K562 (cell line): Measurements from ENCODE around the gene FOSL1. TPM values are rescaled to one million over a fixed set of nuclear protein-coding genes. Genes with fewer than 3 reads are reported as not detected.

Experiments
- GABPA ChIP-seq: fragments of 200-800 bp; sonication (Bioruptor generic); conservative IDR thresholded peaks from 2 replicates; pipeline ENCODE4 v1.6.1; 2016; ENCODE audit warnings: low read depth, missing genetic modification characterization, missing compliant biosample characterization
- KDM2B ChIP-seq: fragments of 250-450 bp; sonication (Bioruptor Pico); IDR thresholded peaks from 2 replicates; pipeline ENCODE4 v1.8.0; 2021; ENCODE audit warnings: mild to moderate bottlenecking, moderate library complexity
- MAZ ChIP-seq, 2 experiments: fragments of 450-650 bp in 1 of 2; sonication (generic) in 1 of 2; formaldehyde crosslinking; IDR thresholded peaks in 1 of 2; conservative IDR thresholded peaks in 1 of 2; 2 replicates each; pipeline versions ENCODE4 v1.4.0 to v1.5.0; 2020; ENCODE audit warnings: mild to moderate bottlenecking in 1 of 2, missing genetic modification reagents in 1 of 2
- NFE2L1 ChIP-seq: fragments of 450-650 bp; IDR thresholded peaks from 2 replicates; pipeline ENCODE4 v1.6.1; 2016; ENCODE audit warnings: missing genetic modification characterization, low read depth, mild to moderate bottlenecking, missing compliant biosample characterization, moderate library complexity, borderline replicate concordance
- PHF21A ChIP-seq: fragments of 450-650 bp; IDR thresholded peaks from 2 replicates; pipeline ENCODE4 v1.6.1; 2017; ENCODE audit warnings: low read depth, borderline replicate concordance
- TBL1XR1 ChIP-seq, 2 experiments: IDR thresholded peaks; 2 replicates each; pipeline ENCODE4 v1.6.1; 2012; ENCODE audit warnings: improper control_type of control experiment in 2 of 2, low read length in 2 of 2, mild to moderate bottlenecking in 1 of 2
- ZBED1 ChIP-seq: IDR thresholded peaks from 2 replicates; pipeline ENCODE4 v1.6.1; 2014
- ZNF41 ChIP-seq: fragments of 250-450 bp; sonication (Bioruptor Pico); conservative IDR thresholded peaks from 2 replicates; pipeline ENCODE4 v1.4.0; 2020; ENCODE audit warnings: mild to moderate bottlenecking
- polyA plus RNA-seq, 8 experiments: library from polyadenylated mRNA; depleted of rRNA in 4 of 8; stranded (reverse) in 5 of 8; unstranded in 3 of 8; fragments of >200 nt; fragmentation: Nextera tagmentation in 2 of 8; fragmentation: Illumina TruSeq in 1 of 8; extraction: Ambion mirVana in 2 of 8; extraction: Trizol in 1 of 8; gene quantifications; 2 replicates each; pipeline versions ENCODE4 v1.2.1 to v1.2.3, GENCODE V29; 2011 to 2014; ENCODE audit warnings: inconsistent platforms in 1 of 8, missing spikeins in 1 of 8
- total RNA-seq, 7 experiments: library from RNA; depleted of rRNA in 6 of 7; stranded (reverse); fragments of >200 nt in 6 of 7; fragmentation: Illumina TruSeq in 2 of 7; extraction: Trizol in 2 of 7; gene quantifications; 2 replicates each; pipeline versions ENCODE4 v1.2.1 to v1.2.3, GENCODE V29; 2011 to 2021; ENCODE audit warnings: low replicate concordance in 1 of 7
- TF ChIP-seq, protein P1 (sequence below): conservative IDR thresholded peaks from 2 replicates; pipeline ENCODE4 v1.6.1; 2011; ENCODE audit warnings: low read depth, mild to moderate bottlenecking, low read length; ENCODE audit not compliant: control insufficient read depth
- TF ChIP-seq, protein P2 (sequence below): sonication (generic); formaldehyde crosslinking; IDR thresholded peaks from 2 replicates; pipeline ENCODE4 v1.8.1; 2023; ENCODE audit warnings: mild to moderate bottlenecking, missing genetic modification reagents
- TF ChIP-seq, protein P3 (sequence below), 2 experiments: fragments of 450-650 bp in 1 of 2; IDR thresholded peaks; 2 replicates each; pipeline ENCODE4 v1.6.1; 2011 to 2017; ENCODE audit warnings: low read depth in 2 of 2, antibody characterized with exemption in 1 of 2, borderline replicate concordance in 1 of 2, low read length in 1 of 2, mild to moderate bottlenecking in 1 of 2, mixed read lengths in 1 of 2; ENCODE audit not compliant: control insufficient read depth in 1 of 2
- TF ChIP-seq, protein P4 (sequence below): sonication (generic); formaldehyde crosslinking; IDR thresholded peaks from 2 replicates; pipeline ENCODE4 v1.8.1; 2023; ENCODE audit warnings: mild to moderate bottlenecking, missing genetic modification reagents, moderate library complexity
- TF ChIP-seq, protein P5 (sequence below): sonication (generic); formaldehyde crosslinking; IDR thresholded peaks from 2 replicates; pipeline ENCODE4 v1.8.0; 2022; ENCODE audit warnings: missing genetic modification reagents, mild to moderate bottlenecking, moderate library complexity, borderline replicate concordance
- TF ChIP-seq, protein P6 (sequence below), 2 experiments: fragments of 150-350 bp in 1 of 2; IDR thresholded peaks; 2 replicates each; pipeline ENCODE4 v1.6.1; 2012 to 2016; ENCODE audit warnings: low read depth in 2 of 2, low read length in 2 of 2, mild to moderate bottlenecking in 1 of 2, moderate library complexity in 1 of 2

The FOSL1 gene
- total and polyA plus RNA-seq, 9 of the 15 experiments (the other 6 are each of a cell fraction or from before 2014, with no cell fraction given): 3.5 to 39.6 (median 10.0) TPM

DNA sequence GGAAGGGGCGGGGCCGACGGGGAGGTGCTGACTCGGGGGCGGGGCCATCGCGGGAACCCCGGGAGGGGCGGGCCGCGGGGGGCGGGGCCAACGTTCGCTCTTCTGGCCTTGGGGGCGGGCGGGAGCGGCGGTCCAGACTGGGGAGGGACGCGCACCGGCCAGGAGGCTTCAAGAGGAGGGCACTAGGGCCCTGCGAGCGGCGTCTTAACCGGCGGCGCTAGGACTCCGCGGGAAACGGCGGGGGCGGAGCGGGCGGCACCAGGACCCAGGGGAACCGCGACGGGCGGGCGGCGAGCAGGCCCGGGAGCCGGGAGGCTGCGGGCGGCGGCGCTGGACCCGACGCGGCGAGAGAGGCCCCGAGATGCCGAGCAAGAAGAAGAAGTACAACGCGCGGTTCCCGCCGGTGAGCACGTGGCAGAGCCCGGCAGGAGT is 19.0 kb upstream of the FOSL1 start, which contains the start of gene DRAP1 (continued):
- TF ChIP-seq MAZ (CRISPR knock-in tag; conservative IDR thresholded peaks at IDR 0.05 in 1 of 2, IDR thresholded peaks at IDR 0.05 in 1 of 2) (peak; percentile 100), TBL1XR1 (IDR thresholded peaks at IDR 0.05; ENCODE audit: low read length in 2 of 2) (peak; percentile 54 to 70; a peak in 2 of 4 replicates), ZBED1 (peak; percentile 68; the same call in 1 of the 2 replicates), GABPA (tag) (peak; percentile 75), KDM2B (peak; percentile 65; the same call in 1 of the 2 replicates), NFE2L1 (no peak), PHF21A (no peak), ZNF41 (CRISPR knock-in tag) (no peak)
- TF ChIP-seq, protein P1, sequence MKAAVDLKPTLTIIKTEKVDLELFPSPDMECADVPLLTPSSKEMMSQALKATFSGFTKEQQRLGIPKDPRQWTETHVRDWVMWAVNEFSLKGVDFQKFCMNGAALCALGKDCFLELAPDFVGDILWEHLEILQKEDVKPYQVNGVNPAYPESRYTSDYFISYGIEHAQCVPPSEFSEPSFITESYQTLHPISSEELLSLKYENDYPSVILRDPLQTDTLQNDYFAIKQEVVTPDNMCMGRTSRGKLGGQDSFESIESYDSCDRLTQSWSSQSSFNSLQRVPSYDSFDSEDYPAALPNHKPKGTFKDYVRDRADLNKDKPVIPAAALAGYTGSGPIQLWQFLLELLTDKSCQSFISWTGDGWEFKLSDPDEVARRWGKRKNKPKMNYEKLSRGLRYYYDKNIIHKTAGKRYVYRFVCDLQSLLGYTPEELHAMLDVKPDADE: peak; percentile 56; the same call in 1 of the 2 replicates
- TF ChIP-seq, protein P2, sequence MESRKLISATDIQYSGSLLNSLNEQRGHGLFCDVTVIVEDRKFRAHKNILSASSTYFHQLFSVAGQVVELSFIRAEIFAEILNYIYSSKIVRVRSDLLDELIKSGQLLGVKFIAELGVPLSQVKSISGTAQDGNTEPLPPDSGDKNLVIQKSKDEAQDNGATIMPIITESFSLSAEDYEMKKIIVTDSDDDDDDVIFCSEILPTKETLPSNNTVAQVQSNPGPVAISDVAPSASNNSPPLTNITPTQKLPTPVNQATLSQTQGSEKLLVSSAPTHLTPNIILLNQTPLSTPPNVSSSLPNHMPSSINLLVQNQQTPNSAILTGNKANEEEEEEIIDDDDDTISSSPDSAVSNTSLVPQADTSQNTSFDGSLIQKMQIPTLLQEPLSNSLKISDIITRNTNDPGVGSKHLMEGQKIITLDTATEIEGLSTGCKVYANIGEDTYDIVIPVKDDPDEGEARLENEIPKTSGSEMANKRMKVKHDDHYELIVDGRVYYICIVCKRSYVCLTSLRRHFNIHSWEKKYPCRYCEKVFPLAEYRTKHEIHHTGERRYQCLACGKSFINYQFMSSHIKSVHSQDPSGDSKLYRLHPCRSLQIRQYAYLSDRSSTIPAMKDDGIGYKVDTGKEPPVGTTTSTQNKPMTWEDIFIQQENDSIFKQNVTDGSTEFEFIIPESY (CRISPR knock-in tag): peak; percentile 90
- TF ChIP-seq, protein P3, sequence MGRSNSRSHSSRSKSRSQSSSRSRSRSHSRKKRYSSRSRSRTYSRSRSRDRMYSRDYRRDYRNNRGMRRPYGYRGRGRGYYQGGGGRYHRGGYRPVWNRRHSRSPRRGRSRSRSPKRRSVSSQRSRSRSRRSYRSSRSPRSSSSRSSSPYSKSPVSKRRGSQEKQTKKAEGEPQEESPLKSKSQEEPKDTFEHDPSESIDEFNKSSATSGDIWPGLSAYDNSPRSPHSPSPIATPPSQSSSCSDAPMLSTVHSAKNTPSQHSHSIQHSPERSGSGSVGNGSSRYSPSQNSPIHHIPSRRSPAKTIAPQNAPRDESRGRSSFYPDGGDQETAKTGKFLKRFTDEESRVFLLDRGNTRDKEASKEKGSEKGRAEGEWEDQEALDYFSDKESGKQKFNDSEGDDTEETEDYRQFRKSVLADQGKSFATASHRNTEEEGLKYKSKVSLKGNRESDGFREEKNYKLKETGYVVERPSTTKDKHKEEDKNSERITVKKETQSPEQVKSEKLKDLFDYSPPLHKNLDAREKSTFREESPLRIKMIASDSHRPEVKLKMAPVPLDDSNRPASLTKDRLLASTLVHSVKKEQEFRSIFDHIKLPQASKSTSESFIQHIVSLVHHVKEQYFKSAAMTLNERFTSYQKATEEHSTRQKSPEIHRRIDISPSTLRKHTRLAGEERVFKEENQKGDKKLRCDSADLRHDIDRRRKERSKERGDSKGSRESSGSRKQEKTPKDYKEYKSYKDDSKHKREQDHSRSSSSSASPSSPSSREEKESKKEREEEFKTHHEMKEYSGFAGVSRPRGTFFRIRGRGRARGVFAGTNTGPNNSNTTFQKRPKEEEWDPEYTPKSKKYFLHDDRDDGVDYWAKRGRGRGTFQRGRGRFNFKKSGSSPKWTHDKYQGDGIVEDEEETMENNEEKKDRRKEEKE (IDR thresholded peaks at IDR 0.05; ENCODE audit: borderline replicate concordance in 1 of 2, control insufficient read depth in 1 of 2, low read depth in 2 of 2, low read length in 1 of 2): peak in 1 of 2 experiments; percentile 85; a peak in 1 of 4 replicates
- TF ChIP-seq, protein P4, sequence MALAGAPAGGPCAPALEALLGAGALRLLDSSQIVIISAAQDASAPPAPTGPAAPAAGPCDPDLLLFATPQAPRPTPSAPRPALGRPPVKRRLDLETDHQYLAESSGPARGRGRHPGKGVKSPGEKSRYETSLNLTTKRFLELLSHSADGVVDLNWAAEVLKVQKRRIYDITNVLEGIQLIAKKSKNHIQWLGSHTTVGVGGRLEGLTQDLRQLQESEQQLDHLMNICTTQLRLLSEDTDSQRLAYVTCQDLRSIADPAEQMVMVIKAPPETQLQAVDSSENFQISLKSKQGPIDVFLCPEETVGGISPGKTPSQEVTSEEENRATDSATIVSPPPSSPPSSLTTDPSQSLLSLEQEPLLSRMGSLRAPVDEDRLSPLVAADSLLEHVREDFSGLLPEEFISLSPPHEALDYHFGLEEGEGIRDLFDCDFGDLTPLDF (CRISPR knock-in tag): peak; percentile 88
- TF ChIP-seq, protein P5, sequence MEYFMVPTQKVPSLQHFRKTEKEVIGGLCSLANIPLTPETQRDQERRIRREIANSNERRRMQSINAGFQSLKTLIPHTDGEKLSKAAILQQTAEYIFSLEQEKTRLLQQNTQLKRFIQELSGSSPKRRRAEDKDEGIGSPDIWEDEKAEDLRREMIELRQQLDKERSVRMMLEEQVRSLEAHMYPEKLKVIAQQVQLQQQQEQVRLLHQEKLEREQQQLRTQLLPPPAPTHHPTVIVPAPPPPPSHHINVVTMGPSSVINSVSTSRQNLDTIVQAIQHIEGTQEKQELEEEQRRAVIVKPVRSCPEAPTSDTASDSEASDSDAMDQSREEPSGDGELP: peak; percentile 80
- TF ChIP-seq, protein P6, sequence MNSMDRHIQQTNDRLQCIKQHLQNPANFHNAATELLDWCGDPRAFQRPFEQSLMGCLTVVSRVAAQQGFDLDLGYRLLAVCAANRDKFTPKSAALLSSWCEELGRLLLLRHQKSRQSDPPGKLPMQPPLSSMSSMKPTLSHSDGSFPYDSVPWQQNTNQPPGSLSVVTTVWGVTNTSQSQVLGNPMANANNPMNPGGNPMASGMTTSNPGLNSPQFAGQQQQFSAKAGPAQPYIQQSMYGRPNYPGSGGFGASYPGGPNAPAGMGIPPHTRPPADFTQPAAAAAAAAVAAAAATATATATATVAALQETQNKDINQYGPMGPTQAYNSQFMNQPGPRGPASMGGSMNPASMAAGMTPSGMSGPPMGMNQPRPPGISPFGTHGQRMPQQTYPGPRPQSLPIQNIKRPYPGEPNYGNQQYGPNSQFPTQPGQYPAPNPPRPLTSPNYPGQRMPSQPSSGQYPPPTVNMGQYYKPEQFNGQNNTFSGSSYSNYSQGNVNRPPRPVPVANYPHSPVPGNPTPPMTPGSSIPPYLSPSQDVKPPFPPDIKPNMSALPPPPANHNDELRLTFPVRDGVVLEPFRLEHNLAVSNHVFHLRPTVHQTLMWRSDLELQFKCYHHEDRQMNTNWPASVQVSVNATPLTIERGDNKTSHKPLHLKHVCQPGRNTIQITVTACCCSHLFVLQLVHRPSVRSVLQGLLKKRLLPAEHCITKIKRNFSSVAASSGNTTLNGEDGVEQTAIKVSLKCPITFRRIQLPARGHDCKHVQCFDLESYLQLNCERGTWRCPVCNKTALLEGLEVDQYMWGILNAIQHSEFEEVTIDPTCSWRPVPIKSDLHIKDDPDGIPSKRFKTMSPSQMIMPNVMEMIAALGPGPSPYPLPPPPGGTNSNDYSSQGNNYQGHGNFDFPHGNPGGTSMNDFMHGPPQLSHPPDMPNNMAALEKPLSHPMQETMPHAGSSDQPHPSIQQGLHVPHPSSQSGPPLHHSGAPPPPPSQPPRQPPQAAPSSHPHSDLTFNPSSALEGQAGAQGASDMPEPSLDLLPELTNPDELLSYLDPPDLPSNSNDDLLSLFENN (IDR thresholded peaks at IDR 0.05; ENCODE audit: low read depth in 2 of 2, low read length in 2 of 2): peak; percentile 66 to 77; a peak in 2 of 4 replicates
